Stimulated activated CD8-positive, alpha-beta memory T cell treated with anti-CD3 and anti-CD28 coated beads, Interleukin-15, amount 100 ng/mL, for 4 hours (primary cell): ENCODE measurements around the gene SNX12.

ENCODE experiments used
- DNase-seq, 2 donors: peaks; one replicate each; pipeline ENCODE4 v3.0.0-alpha.2; 2020; ENCODE audit warnings: low read depth in 2 of 2

Gene SNX12

DNA sequence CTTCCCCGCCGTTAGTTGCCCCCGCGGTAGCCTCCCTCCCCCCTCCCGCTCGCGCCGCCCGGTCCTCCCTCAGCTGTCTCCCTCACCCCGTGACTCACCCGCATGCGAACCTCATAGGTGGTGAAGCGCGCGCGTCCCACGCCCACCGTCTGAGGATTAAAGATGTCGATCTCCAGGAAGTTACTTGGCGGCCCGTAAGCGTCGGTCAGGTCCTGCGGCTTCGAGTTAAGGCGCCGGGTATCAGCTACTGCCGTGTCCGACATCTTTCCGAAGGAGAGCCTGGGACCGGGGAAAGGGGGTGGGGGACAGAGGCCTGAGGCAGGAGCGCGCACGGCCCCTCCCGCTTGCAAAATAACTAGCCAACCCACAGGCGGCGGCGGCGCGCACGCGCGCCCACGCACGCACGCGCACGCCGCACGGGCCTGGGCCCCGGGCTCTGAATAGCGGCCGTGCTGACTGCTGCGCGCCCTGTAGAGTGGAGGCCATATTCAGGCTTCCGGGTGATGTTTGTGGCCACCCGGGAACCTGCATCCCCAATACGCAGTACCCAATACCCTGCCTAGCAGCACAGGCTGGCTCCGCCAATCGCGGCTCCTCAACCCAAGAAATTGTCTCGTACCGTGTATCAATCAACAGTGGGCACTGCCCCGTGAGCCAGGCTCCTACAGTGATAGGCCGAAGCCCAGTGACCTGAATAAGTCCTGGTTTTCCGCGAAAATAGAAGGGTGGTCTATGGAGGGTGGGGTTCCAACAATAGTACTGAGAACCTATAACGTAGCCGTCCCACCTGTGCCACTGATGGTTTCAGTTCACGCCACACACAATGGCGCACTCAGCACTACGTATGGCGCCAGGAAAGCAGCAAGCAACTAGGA lies at the start of gene SNX12:
SNX12 (minus strand) TSS at position 291 of the 875 bp plus-strand sequence; CDS start at position 263, 28 bp downstream.
- peak; percentile 76 to 79 for DNase-seq

DNA sequence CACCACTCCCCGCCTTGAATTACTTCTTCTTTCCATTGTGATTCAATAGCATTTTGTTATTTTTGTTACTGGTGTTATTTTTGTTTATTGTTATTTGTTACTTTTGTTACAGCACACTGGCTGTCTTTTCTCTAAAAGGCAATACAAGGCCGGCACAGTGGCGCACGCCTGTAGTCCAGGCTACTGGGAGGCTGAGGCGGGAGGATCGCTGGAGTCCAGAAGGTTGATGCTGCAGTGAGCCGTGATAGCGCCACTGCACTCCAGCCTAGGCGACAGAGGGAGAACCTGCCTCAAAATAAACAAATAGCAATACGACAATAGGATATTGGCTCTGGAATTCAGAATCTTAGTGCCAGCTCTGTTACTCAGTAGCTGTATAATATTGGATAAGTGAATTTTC lies 49.2 kb upstream of the SNX12 start:
- no peak for DNase-seq

DNA sequence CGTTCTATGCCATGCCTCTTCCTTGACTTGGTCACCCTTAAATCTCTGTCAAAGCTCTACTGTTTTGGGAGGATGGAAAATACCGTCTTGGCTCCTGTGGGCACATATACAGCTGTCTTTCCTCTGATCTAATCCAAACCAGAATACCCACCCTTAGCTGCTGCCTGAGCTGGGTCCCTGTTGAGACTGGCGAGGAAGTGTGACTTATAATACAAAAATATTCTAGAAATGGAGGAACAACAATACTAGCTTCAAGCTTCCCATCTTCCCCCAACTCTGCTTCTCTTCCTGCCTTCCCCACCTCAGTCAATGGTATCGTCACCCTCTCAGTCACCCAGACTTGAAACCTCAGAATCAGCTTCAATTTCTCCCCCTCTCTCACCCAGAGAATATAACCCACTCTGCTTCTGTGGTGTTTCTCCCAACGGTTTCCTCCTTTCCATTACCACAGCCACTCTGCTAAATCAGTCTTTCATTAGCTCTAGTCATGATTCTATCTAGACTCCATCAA lies 43.8 kb upstream of the SNX12 start:
- no peak for DNase-seq

DNA sequence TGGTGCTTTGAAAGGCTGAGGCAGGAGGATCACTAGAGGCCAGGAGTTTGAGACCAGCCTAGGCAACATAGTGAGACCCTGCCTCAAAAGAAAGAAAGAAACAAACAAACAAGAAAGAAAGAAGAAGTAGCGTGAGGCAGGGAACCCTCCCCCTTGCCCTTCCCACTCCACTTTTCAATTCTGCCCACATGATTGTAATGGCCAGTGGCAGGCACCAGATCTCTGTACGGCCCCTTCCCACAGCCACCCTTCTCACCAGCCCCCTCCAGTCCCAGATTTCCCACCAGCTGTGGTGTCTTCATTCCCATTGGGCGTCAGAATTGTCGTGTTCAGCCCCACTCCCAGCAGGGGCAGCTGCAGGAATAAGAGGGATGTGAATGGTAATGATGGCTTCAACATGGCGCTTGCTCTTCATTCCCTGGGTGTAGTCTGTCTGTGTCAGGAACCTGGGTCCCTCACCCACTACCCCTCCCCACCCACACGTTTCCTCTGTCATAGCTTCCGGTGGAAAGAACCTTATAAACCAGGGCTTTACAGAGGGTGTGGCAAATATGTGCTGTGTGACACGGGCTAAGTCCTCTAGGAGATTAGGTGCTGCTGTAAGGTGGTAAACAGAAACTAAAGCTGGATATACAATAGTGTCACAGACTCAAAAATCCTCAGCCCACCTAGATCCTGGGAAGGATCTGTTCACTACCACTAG lies 43.2 kb upstream of the SNX12 start, which contains the start of gene IL2RG:
IL2RG (minus strand) TSS at position 437 of the 703 bp plus-strand sequence; CDS start at position 399, 38 bp downstream.
- peak; percentile 50 to 78 for DNase-seq

DNA sequence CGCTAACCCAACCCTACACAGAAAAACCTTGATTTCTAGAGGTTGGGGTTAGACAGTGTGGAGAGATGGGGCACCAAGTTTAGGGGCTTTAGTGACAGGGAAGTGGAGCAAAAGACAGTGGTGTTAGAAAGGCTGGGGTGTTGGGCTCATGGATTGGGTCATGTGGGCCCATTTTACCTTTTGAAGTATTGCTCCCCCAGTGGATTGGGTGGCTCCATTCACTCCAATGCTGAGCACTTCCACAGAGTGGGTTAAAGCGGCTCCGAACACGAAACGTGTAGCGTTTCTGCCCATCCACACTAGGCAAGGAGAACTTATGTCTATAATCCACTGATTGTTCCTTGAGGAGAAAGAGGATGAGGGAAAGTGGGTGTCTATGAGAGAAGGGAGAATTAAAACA lies 40.9 kb upstream of the SNX12 start:
- DNase-seq = no peak

DNA sequence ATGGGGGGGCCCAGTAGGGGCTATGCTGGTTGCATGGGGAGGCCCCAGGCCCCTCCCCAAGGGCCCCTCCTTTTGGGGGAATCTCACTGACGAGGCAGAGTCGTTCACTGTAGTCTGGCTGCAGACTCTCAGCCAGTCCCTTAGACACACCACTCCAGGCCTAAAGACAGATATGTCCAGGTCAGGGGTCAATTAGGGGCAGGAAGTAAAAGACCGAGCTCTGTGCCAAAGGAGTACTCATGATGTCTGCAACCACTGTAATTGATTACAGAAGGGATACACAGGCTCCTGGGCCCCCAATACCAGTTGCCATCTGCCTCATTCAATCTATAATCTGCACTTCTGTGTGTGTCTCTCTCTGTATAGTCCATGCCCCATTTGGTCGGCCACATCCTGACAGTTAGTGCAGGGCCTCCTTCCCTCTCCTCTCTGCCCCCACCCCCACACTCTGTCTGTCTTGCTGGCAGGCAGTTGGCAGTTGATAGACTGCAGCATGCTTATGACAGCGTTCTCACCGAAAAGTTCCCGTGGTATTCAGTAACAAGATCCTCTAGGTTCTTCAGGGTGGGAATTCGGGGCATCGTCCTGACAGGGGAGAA lies 39.7 kb upstream of the SNX12 start:
- DNase-seq = no peak

DNA sequence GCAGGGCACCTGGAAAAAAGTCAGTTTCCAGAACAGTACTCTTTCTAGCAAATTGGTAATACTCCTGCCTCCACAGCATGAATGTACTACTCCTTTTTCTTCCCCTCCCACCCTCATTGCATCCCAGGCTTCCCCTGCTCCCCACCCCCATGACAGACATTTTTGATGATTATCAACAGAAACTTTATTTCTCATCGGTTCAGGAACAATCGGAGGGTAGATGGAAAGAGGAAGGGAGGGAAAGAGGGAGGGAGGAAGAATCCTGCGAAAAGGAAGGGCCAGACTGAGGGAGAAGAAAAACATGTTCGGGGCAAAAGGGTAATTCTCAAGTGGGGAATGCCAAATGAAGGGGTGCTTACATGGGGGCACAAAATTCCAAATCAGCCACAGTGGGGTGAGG lies 39.1 kb upstream of the SNX12 start:
- no peak for DNase-seq

DNA sequence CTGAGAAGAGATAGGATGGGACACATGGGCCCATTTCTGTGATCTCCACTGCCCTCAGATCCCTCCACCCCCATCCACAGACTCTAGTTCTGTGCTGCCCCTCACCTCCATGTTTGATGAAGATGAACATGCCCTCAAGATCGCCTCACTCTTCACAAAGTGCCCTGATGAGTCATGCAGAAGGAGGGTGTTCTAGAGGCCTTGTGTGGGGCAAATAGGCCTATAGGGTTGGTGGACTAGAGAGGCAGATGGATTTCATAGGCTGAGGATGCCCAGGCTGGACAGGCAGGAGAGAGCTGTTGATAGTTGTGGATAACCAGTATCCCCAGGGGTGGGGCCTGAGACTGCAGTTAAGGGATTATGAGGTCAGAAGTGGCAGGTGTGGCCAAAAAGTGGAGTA lies 38.3 kb upstream of the SNX12 start, which contains the start of gene CXorf65:
CXorf65 (minus strand) TSS at position 314 of the 400 bp plus-strand sequence; CDS start at position 130, 184 bp downstream.
- no peak for DNase-seq

DNA sequence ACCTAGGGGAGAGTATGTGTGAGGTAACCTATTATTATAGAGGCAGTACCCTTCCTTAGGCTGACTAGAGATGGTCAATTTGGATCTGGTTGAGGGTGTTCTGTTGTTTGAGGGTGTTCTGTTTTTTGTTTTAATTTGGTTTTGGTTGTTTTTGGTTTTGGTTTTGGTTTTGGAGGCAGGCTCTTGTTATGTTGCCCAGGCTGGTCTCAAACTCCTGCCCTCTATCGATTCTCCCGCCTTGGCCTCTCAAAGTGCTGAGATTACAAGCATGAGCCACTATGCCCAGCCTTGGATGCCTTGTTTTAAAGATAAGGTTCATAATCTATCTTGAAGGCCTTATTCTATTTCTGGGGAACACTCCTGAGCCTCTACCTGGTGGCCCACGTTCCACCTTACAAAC lies 37.5 kb upstream of the SNX12 start:
- no peak for DNase-seq

DNA sequence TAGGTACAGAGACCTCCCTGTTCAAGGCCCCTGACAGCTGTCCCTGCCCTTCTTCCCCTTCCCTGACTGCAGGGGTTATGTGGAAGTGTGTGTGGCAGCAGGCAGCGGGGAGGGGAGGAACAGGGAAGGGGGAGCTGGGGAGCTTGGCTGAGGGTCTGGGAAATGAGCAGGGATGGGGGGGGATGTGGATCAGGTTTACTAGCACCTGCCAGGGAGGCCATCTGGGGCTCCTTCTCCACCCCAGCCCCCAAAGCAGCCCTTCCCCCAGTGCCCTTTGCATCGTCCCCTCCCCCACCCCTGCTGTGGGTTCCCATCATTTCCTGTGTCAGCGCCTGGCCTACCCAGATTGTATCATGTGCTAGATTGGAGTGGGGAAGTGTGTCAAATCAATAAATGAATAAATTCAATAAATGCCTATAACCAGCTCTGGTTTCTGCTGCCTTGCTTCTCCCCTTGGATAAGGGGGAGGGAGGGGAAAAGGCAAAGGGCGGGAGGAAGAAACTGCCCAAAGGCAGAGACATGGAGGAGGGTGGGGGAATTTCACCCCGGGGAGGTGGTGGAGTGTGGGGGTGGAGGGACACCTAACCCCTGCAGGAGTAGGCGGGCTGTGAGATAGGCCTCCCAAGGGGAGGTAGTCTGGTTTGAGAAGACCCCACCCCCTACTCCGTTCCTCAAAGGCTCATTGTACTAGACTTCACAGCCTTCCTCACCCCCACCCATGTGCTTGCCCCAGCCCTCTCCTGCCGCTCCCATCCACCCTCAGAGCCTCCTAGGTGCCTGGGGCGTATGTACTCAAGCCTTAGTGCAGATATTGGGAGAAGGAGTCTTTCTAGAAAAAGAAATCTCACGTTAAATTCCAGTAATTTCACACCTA lies 35.2 kb upstream of the SNX12 start:
- DNase-seq = no peak

- no peak for DNase-seq
Observed at GRCh38 chrX:71102292-71102691, 34.2 kb upstream of the SNX12 start.

DNA sequence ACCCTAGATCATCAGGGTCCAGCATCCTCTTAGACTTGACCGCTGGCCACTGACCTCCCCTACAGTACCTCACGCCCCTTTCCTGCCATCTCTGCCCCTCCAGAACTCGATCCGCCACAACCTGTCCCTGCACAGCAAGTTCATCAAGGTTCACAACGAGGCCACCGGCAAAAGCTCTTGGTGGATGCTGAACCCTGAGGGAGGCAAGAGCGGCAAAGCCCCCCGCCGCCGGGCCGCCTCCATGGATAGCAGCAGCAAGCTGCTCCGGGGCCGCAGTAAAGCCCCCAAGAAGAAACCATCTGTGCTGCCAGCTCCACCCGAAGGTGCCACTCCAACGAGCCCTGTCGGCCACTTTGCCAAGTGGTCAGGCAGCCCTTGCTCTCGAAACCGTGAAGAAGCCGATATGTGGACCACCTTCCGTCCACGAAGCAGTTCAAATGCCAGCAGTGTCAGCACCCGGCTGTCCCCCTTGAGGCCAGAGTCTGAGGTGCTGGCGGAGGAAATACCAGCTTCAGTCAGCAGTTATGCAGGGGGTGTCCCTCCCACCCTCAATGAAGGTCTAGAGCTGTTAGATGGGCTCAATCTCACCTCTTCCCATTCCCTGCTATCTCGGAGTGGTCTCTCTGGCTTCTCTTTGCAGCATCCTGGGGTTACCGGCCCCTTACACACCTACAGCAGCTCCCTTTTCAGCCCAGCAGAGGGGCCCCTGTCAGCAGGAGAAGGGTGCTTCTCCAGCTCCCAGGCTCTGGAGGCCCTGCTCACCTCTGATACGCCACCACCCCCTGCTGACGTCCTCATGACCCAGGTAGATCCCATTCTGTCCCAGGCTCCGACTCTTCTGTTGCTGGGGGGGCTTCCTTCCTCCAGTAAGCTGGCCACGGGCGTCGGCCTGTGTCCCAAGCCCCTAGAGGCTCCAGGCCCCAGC lies 32.7 kb upstream of the SNX12 start:
- no peak for DNase-seq

GRCh38 chrX:71099736-71100135 lies 31.6 kb upstream of the SNX12 start:
- DNase-seq = no peak

DNA sequence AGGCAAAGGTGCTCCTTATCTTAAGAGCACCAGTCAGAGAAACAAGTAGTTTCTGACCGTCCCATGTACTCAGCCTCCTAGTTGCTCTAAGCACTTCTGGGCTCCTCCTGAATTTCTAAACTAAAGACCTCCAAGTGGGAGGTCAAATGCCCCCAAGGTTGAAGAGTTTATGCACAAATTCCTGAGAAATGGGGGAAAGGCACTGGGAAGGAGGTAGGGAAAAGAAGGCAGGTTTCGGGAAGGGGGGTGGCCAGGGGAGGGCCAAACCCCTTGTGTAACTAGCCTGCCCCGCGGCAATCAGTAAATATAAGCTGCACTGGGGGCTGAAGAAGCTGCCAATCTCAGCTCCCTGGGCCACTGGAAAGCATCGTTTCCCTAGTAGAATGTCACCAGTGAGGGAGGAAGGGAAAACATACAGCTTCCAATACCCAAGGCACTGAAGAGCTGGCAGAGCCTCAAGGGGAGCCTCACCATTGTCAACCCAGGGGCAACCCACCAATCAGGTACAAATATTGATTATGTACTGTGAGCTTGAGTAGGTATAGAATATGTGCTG lies 30.9 kb upstream of the SNX12 start:
- no peak for DNase-seq

GRCh38 chrX:71098302-71098701 lies 30.2 kb upstream of the SNX12 start:
- DNase-seq = peak in 1 of 2 donors; percentile 68

GRCh38 chrX:71096760-71097032 lies 28.6 kb upstream of the SNX12 start:
- DNase-seq = no peak

- DNase-seq = no peak
Observed at GRCh38 chrX:71095981-71096759, 28.0 kb upstream of the SNX12 start.

- DNase-seq = peak; percentile 72 to 83
Observed at GRCh38 chrX:71095555-71095980, 27.4 kb upstream of the SNX12 start, which contains the start of gene FOXO4. FOXO4 (plus strand) TSS chrX:71095851; CDS start chrX:71096529, 678 bp downstream.

- DNase-seq = no peak
Observed at GRCh38 chrX:71095033-71095432, 26.9 kb upstream of the SNX12 start.
